Neural progenitor cell (in vitro differentiated cells): Measurements from ENCODE around the gene CRACDL. TPM values are rescaled to one million over a fixed set of nuclear protein-coding genes. Genes with fewer than 3 reads are reported as not detected.

ENCODE experiments used
- DNase-seq: peaks from one replicate; pipeline ENCODE4 v3.0.0-alpha.2; 2016; ENCODE audit warnings: low spot score
- H2AFZ ChIP-seq: fragments of 200-600 bp; sonication (generic); replicated peaks from 2 replicates; pipeline ENCODE4 v1.6.1; 2016; ENCODE audit warnings: antibody characterized with exemption
- H3F3A ChIP-seq: fragments of 200-600 bp; sonication (generic); 2 replicates; pipeline ENCODE4 v1.6.1; 2016; ENCODE audit warnings: antibody characterized with exemption, low read depth
- H3K27ac ChIP-seq: fragments of 200-600 bp; sonication (generic); 2 replicates; pipeline ENCODE4 v1.5.1; 2016; ENCODE audit warnings: mild to moderate bottlenecking
- H3K27me3 ChIP-seq: fragments of 200-600 bp; sonication (generic); 2 replicates; pipeline ENCODE4 v1.6.1; 2016; ENCODE audit warnings: mild to moderate bottlenecking, moderate library complexity
- H3K36me3 ChIP-seq: fragments of 200-600 bp; sonication (generic); 2 replicates; pipeline ENCODE4 v1.5.1; 2016
- H3K4me1 ChIP-seq: fragments of 200-600 bp; sonication (generic); 2 replicates; pipeline ENCODE4 v1.6.1; 2016; ENCODE audit warnings: mixed run types
- H3K4me2 ChIP-seq: fragments of 200-600 bp; sonication (generic); 2 replicates; pipeline ENCODE4 v1.6.1; 2016
- H3K4me3 ChIP-seq: fragments of 200-600 bp; sonication (generic); 2 replicates; pipeline ENCODE4 v1.5.1; 2016
- H3K79me2 ChIP-seq: fragments of 200-600 bp; sonication (generic); 2 replicates; pipeline ENCODE4 v1.6.1; 2016; ENCODE audit warnings: low read depth
- H3K9ac ChIP-seq: fragments of 200-600 bp; sonication (generic); 2 replicates; pipeline ENCODE4 v1.6.1; 2016
- H3K9me3 ChIP-seq: fragments of 200-600 bp; sonication (generic); 2 replicates; pipeline ENCODE4 v1.5.1; 2016; ENCODE audit warnings: low read depth
- H4K20me1 ChIP-seq: fragments of 200-600 bp; sonication (generic); 2 replicates; pipeline ENCODE4 v1.6.1; 2016; ENCODE audit warnings: low read depth
- H3K27ac Mint-ChIP-seq: 3 replicates; pipeline ENCODE4 v1.8.0; 2021; ENCODE audit warnings: mixed read lengths
- H3K27me3 Mint-ChIP-seq: 2 replicates; pipeline ENCODE4 v1.8.0; 2022; ENCODE audit warnings: low read depth, mild to moderate bottlenecking, inconsistent platforms, moderate library complexity, mixed read lengths; ENCODE audit not compliant: insufficient read depth
- H3K36me3 Mint-ChIP-seq: 3 replicates; pipeline ENCODE4 v1.8.0; 2021; ENCODE audit warnings: mixed read lengths
- H3K4me1 Mint-ChIP-seq: 3 replicates; pipeline ENCODE4 v1.8.0; 2021; ENCODE audit warnings: mixed read lengths
- H3K4me3 Mint-ChIP-seq: 3 replicates; pipeline ENCODE4 v1.8.0; 2021; ENCODE audit warnings: mild to moderate bottlenecking, moderate library complexity, mixed read lengths
- H3K9me3 Mint-ChIP-seq: 3 replicates; pipeline ENCODE4 v1.8.0; 2020; ENCODE audit warnings: mixed read lengths
- CTCF ChIP-seq: fragments of 200-600 bp; sonication (generic); IDR thresholded peaks from 2 replicates; pipeline ENCODE4 v1.5.1; 2017; ENCODE audit warnings: antibody characterized with exemption, mild to moderate bottlenecking
- EZH2 ChIP-seq: fragments of 200-600 bp; sonication (generic); IDR thresholded peaks from 2 replicates; pipeline ENCODE4 v1.6.1; 2017; ENCODE audit warnings: antibody characterized with exemption, mild to moderate bottlenecking, moderate library complexity
- EZH2phosphoT487 ChIP-seq: fragments of 200-600 bp; sonication (generic); IDR thresholded peaks from 2 replicates; pipeline ENCODE4 v1.6.1; 2017; ENCODE audit warnings: antibody characterized with exemption
- total RNA-seq: library from RNA; depleted of rRNA; stranded (reverse); fragments of >200 nt; gene quantifications from 2 replicates; pipeline ENCODE4 v1.2.3, GENCODE V29; 2015; ENCODE audit warnings: low replicate concordance

The CRACDL gene
- total RNA-seq, 1 donor from 2014 or later, result 0.07 TPM

GRCh38 chr2:98886066-98886554, 49.9 kb downstream of the CRACDL start:
- no peaks in the 10 kb centered on the region for H3K4me1 ChIP-seq

DNA sequence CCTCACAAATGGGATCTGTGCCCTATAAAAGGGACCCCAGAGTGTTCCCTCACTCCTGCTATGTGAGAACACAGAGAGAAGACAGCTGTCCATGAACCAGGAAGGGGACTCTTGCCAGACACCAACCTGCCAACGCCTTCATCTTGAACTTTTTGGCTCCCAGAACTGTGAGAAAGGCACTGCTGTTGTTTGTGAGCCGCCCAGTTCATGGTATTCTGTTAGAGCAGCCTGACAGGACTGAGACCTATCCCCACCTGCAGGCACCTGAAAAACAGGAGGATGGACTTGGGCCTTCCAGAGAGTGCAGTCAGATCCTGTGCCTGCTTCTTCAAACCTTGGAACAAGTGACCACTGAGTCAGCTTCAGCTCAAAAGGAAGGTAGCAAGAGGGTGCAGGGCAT, 51.4 kb downstream of the CRACDL start:
- no peaks in the 10 kb centered on the region for H4K20me1 ChIP-seq
- H3K4me1 ChIP-seq, result no peaks in the 10 kb centered on the region
- peaks cover 22% of the 10 kb centered on the region for H3K9me3 Mint-ChIP-seq
- H3K36me3 ChIP-seq, result no peaks in the 10 kb centered on the region
- peaks cover 5% of the 10 kb centered on the region for H3K9me3 ChIP-seq
- H3K4me2 ChIP-seq, result no peak overlapping the region
- H2AFZ ChIP-seq, result no peak overlapping the region
- no peaks in the 10 kb centered on the region for H3K36me3 Mint-ChIP-seq
- no peak overlapping the region for H3K9ac ChIP-seq
- H3K27ac Mint-ChIP-seq, result no peak overlapping the region
- no peak overlapping the region for H3K27ac ChIP-seq
- H3K4me1 Mint-ChIP-seq, result no peaks in the 10 kb centered on the region
- TF ChIP-seq EZH2 (no peak), EZH2phosphoT487 (no peak), CTCF (no peak)
- no peaks in the 10 kb centered on the region for H3F3A ChIP-seq
- H3K27me3 ChIP-seq, result no peaks in the 10 kb centered on the region
- DNase-seq, result no peak
- no peak overlapping the region for H3K4me3 ChIP-seq
- H3K4me3 Mint-ChIP-seq, result no peak overlapping the region
- peaks cover 6% of the 10 kb centered on the region for H3K27me3 Mint-ChIP-seq
- no peaks in the 10 kb centered on the region for H3K79me2 ChIP-seq

More at GRCh38 chr2:98886066-98886554, 49.9 kb downstream of the CRACDL start:
- Histone ChIP-seq H3K4me3 (no peak overlapping the region), H4K20me1 (no peaks in the 10 kb centered on the region), H3K79me2 (no peaks in the 10 kb centered on the region), H3K9me3 (peaks cover 5% of the 10 kb centered on the region), H3K9ac (no peak overlapping the region), H3K36me3 (no peaks in the 10 kb centered on the region), H3K27ac (no peak overlapping the region), H2AFZ (no peak overlapping the region), H3K27me3 (no peaks in the 10 kb centered on the region), H3K4me2 (no peak overlapping the region), H3F3A (no peaks in the 10 kb centered on the region)
- no peak for TF ChIP-seq CTCF
- TF ChIP-seq EZH2phosphoT487, result no peak
- no peak for TF ChIP-seq EZH2
- Mint-ChIP-seq H3K36me3 (no peaks in the 10 kb centered on the region), H3K4me3 (no peak overlapping the region), H3K27ac (no peak overlapping the region), H3K9me3 (peaks cover 25% of the 10 kb centered on the region), H3K27me3 (peaks cover 6% of the 10 kb centered on the region), H3K4me1 (no peaks in the 10 kb centered on the region)
- DNase-seq, result no peak

DNA sequence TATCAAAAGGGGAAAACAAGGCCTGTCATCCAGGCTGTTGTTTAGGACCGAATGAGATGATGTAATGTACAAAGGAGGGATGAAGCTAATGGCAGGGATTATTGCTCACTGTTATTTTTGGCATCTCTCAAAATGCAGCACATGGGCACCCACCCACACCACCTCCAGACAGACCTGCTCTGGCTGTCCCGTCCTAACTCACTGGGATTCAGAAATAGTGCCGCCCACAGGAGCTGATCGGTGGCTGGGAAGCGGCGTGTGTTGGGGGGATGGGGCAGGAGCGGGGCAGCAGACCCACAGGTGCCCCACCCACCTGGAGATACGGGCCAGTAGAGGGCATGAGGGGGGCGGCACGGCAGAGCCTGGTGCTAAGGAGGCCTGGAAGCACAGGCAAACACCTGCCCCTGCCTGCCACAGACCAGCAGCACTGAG, 52.2 kb downstream of the CRACDL start:
- Histone ChIP-seq H3K27me3 (no peaks in the 10 kb centered on the region), H3K27ac (no peak overlapping the region), H3K4me3 (no peak overlapping the region), H3K4me1 (no peaks in the 10 kb centered on the region), H3F3A (no peaks in the 10 kb centered on the region), H3K4me2 (no peak overlapping the region), H3K79me2 (no peaks in the 10 kb centered on the region), H3K9ac (no peak overlapping the region), H3K9me3 (peaks cover 5% of the 10 kb centered on the region), H3K36me3 (no peaks in the 10 kb centered on the region), H2AFZ (no peak overlapping the region), H4K20me1 (no peaks in the 10 kb centered on the region)
- Mint-ChIP-seq H3K27ac (no peak overlapping the region), H3K27me3 (peaks cover 6% of the 10 kb centered on the region), H3K9me3 (peaks cover 22% of the 10 kb centered on the region), H3K4me1 (no peaks in the 10 kb centered on the region), H3K36me3 (no peaks in the 10 kb centered on the region), H3K4me3 (no peak overlapping the region)
- no peak for DNase-seq
- TF ChIP-seq EZH2phosphoT487 (no peak), CTCF (no peak)
